Hepatocyte (in vitro differentiated cells): ENCODE measurements around the gene COL5A2. TPM values are rescaled to one million over a fixed set of nuclear protein-coding genes. Genes with fewer than 3 reads are reported as not detected.

ENCODE experiments used
- DNase-seq: peaks from one replicate; pipeline ENCODE4 v3.0.0-alpha.2; 2016; ENCODE audit warnings: low spot score
- H2AFZ ChIP-seq: fragments of 200-600 bp; sonication (generic); 2 replicates; pipeline ENCODE4 v1.6.0; 2016; ENCODE audit warnings: antibody characterized with exemption, mild to moderate bottlenecking
- H3K27ac ChIP-seq: fragments of 200-600 bp; sonication (generic); 2 replicates; pipeline ENCODE4 v1.5.1; 2016; ENCODE audit warnings: mild to moderate bottlenecking
- H3K27me3 ChIP-seq: fragments of 200-600 bp; sonication (generic); 2 replicates; pipeline ENCODE4 v1.6.1; 2016
- H3K36me3 ChIP-seq: fragments of 200-600 bp; sonication (generic); replicated peaks from 2 replicates; pipeline ENCODE4 v1.5.1; 2016; ENCODE audit warnings: low read depth; ENCODE audit not compliant: insufficient read depth
- H3K4me1 ChIP-seq: fragments of 200-600 bp; sonication (generic); 2 replicates; pipeline ENCODE4 v1.5.1; 2016; ENCODE audit warnings: mild to moderate bottlenecking, moderate library complexity; ENCODE audit not compliant: insufficient read depth
- H3K4me2 ChIP-seq: fragments of 200-600 bp; sonication (generic); 2 replicates; pipeline ENCODE4 v1.6.0; 2016
- H3K4me3 ChIP-seq: fragments of 200-600 bp; sonication (generic); 2 replicates; pipeline ENCODE4 v1.5.1; 2016; ENCODE audit warnings: mild to moderate bottlenecking
- H3K79me2 ChIP-seq: fragments of 200-600 bp; sonication (generic); 2 replicates; pipeline ENCODE4 v1.6.0; 2017; ENCODE audit warnings: mild to moderate bottlenecking
- H3K9me2 ChIP-seq: fragments of 200-600 bp; sonication (generic); replicated peaks from 2 replicates; pipeline ENCODE4 v1.6.0; 2017; ENCODE audit warnings: mild to moderate bottlenecking; ENCODE audit not compliant: insufficient read depth
- H3K9me3 ChIP-seq: fragments of 200-600 bp; sonication (generic); 2 replicates; pipeline ENCODE4 v1.5.1; 2016; ENCODE audit warnings: low read depth, mild to moderate bottlenecking
- H4K20me1 ChIP-seq: fragments of 200-600 bp; sonication (generic); 2 replicates; pipeline ENCODE4 v1.6.0; 2016; ENCODE audit warnings: mild to moderate bottlenecking; ENCODE audit not compliant: insufficient read depth, poor library complexity, severe bottlenecking
- EZH2 ChIP-seq: fragments of 200-600 bp; sonication (generic); IDR thresholded peaks from 2 replicates; pipeline ENCODE4 v1.6.1; 2016; ENCODE audit warnings: antibody characterized with exemption, mild to moderate bottlenecking, borderline replicate concordance
- EZH2phosphoT487 ChIP-seq: fragments of 200-600 bp; sonication (generic); IDR thresholded peaks from one replicate; pipeline ENCODE4 v1.6.1; 2018; ENCODE audit warnings: antibody characterized with exemption, mild to moderate bottlenecking, low read depth, moderate library complexity; ENCODE audit not compliant: unreplicated experiment, severe bottlenecking
- WGBS: methylation state at CpG from one replicate; pipeline ENCODE4 v1.1.6; 2016; ENCODE audit warnings: low lambda C conversion rate; ENCODE audit errors: missing lambda C conversion rate; 5-methylcytosine and 5-hydroxymethylcytosine counted together
- polyA plus RNA-seq: library from polyadenylated mRNA; unstranded; fragments of >200 nt; fragmentation: Nextera tagmentation; extraction: Ambion mirVana; gene quantifications from 2 replicates; pipeline ENCODE4 v1.2.1, GENCODE V29; 2016
- total RNA-seq: library from RNA; depleted of rRNA; stranded (reverse); fragments of >200 nt; gene quantifications from 2 replicates; pipeline ENCODE4 v1.2.3, GENCODE V29; 2014
- TF ChIP-seq, protein P1 (sequence below): fragments of 200-600 bp; sonication (generic); IDR thresholded peaks from 2 replicates; pipeline ENCODE4 v1.5.1; 2016; ENCODE audit warnings: antibody characterized with exemption, mild to moderate bottlenecking; ENCODE audit not compliant: poor library complexity

The COL5A2 gene
- total and polyA plus RNA-seq, 2 experiments from 2014 or later, result 137 to 406 TPM

DNA sequence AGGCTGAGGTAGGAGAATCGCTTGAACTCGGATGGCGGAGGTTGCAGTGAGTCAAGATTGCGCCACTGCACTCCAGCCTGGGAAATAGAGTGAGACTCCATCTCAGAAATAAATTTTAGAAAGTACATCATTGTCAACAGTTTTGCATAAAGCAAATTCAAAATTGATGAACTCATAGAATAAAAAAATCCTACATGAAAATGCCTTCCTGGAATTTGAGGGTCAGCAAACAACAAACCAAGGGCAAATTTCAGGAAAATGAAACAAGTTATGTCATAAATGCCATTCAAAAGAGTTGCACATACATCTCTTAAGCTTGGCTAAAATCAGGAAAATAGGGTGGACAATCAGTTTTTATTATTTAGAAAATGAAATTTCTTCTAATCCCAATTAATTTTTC, 45.1 kb downstream of the COL5A2 start:
- no peaks in the 10 kb centered on the region for H3K4me1 ChIP-seq
- no peaks in the 10 kb centered on the region for H3K9me3 ChIP-seq
- peaks cover 9% of the 10 kb centered on the region for H4K20me1 ChIP-seq
- no peaks in the 10 kb centered on the region for H3K36me3 ChIP-seq
- DNase-seq, result no peak
- H3K9me2 ChIP-seq, result no peaks in the 10 kb centered on the region
- H3K4me3 ChIP-seq, result no peak overlapping the region
- H2AFZ ChIP-seq, result no peak overlapping the region
- TF ChIP-seq EZH2phosphoT487, result no peak
- TF ChIP-seq EZH2, result no peak
- TF ChIP-seq, protein P1, sequence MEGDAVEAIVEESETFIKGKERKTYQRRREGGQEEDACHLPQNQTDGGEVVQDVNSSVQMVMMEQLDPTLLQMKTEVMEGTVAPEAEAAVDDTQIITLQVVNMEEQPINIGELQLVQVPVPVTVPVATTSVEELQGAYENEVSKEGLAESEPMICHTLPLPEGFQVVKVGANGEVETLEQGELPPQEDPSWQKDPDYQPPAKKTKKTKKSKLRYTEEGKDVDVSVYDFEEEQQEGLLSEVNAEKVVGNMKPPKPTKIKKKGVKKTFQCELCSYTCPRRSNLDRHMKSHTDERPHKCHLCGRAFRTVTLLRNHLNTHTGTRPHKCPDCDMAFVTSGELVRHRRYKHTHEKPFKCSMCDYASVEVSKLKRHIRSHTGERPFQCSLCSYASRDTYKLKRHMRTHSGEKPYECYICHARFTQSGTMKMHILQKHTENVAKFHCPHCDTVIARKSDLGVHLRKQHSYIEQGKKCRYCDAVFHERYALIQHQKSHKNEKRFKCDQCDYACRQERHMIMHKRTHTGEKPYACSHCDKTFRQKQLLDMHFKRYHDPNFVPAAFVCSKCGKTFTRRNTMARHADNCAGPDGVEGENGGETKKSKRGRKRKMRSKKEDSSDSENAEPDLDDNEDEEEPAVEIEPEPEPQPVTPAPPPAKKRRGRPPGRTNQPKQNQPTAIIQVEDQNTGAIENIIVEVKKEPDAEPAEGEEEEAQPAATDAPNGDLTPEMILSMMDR, result no peak
- 50% methylated on average over 4 of the region's 4 CpGs for WGBS
- H3K27me3 ChIP-seq, result no peaks in the 10 kb centered on the region
- no peak overlapping the region for H3K27ac ChIP-seq
- H3K79me2 ChIP-seq, result peaks cover 83% of the 10 kb centered on the region
- no peak overlapping the region for H3K4me2 ChIP-seq

DNA sequence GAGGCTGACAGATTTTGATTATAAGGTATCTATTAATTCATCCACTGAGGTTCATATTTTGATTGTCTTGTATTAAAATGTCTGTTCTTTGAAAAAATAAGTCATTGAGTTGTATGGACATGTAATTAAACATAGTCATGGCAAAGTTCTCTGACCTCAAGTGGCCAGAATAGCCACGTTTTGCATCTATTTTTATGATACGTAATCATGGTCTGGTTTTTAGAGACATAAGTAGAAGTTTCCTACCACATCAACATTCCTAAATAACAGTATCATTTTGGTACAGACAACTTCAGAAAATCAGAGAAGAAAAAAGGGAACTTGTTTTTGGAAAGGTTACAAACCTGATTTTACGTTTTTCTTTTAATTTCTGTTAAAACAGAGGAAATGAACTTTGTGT, 47.6 kb downstream of the COL5A2 start:
- no peaks in the 10 kb centered on the region for H3K27me3 ChIP-seq
- H3K4me3 ChIP-seq, result no peak overlapping the region
- H3K79me2 ChIP-seq, result peaks cover 82% of the 10 kb centered on the region
- no peaks in the 10 kb centered on the region for H3K36me3 ChIP-seq
- H3K4me1 ChIP-seq, result peaks cover 2% of the 10 kb centered on the region
- no peaks in the 10 kb centered on the region for H3K9me2 ChIP-seq
- H3K9me3 ChIP-seq, result no peaks in the 10 kb centered on the region
- no peak for DNase-seq
- H4K20me1 ChIP-seq, result peaks cover 11% of the 10 kb centered on the region
- H2AFZ ChIP-seq, result no peak overlapping the region
- WGBS, result 91% methylated on average over 3 of the region's 3 CpGs
- no peak overlapping the region for H3K27ac ChIP-seq
- TF ChIP-seq, protein P1, result no peak
- TF ChIP-seq EZH2phosphoT487 (no peak), EZH2 (no peak)
- no peak overlapping the region for H3K4me2 ChIP-seq

DNA sequence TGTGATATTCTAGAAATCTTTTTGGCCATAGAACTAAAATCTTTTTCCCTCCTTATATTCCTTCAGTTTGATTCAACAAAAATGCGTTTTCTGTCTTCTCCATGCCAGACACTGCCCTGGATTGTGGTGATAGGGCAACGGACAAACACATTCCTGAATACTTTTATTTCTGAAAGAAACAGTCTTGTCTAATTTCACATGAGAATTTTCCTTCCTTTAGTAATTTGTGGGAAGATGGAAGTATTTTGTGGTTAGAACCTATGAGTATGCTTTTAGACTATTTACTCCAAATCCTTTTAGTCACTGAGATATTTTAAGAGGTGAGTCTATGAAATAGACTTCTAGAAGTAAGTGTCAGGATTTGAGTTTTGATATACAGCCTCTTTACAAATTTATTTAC, 49.6 kb downstream of the COL5A2 start:
- Histone ChIP-seq H3K4me3 (no peak overlapping the region), H2AFZ (no peak overlapping the region), H3K9me2 (no peaks in the 10 kb centered on the region), H3K4me2 (no peak overlapping the region), H3K79me2 (peaks cover 84% of the 10 kb centered on the region), H3K4me1 (peaks cover 2% of the 10 kb centered on the region), H3K27ac (no peak overlapping the region), H3K9me3 (no peaks in the 10 kb centered on the region), H3K27me3 (no peaks in the 10 kb centered on the region), H3K36me3 (no peaks in the 10 kb centered on the region), H4K20me1 (peaks cover 4% of the 10 kb centered on the region)
- TF ChIP-seq, protein P1, result no peak
- no peak for TF ChIP-seq EZH2
- TF ChIP-seq EZH2phosphoT487, result no peak
- WGBS, result 73% methylated on average over 2 of the region's 2 CpGs
- DNase-seq, result no peak

DNA sequence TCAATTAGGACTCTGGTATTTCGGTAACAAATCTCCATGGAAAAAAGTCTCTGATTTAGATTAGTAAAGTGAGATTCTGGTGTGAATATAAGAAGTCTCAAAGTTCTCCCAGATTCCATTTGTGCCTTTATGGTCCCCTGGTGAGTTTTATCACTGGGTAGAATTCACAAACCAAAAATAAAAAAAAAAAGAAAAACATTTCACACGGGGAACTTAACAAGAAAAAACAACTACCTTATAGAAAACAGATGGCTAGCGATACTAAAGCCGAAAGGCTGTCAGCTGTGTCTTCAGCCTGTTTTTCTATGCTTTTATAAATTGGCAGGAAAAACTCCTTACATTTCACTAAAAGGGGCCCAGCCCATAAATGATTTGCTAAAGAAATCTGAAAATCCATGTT, 50.6 kb downstream of the COL5A2 start:
- Histone ChIP-seq H4K20me1 (peaks cover 4% of the 10 kb centered on the region), H2AFZ (no peak overlapping the region), H3K79me2 (peaks cover 84% of the 10 kb centered on the region), H3K9me3 (no peaks in the 10 kb centered on the region), H3K9me2 (no peaks in the 10 kb centered on the region), H3K36me3 (no peaks in the 10 kb centered on the region), H3K4me2 (peak overlapping the region; percentile 3), H3K4me1 (peaks cover 2% of the 10 kb centered on the region), H3K4me3 (no peak overlapping the region), H3K27ac (no peak overlapping the region), H3K27me3 (no peaks in the 10 kb centered on the region)
- DNase-seq, result no peak
- TF ChIP-seq EZH2 (no peak), EZH2phosphoT487 (no peak)
- WGBS, result 54% methylated on average over 4 of the region's 4 CpGs
